A549 treated with AZD9567 at 1 μM for 4 hours (cell line): ENCODE results near the gene NCKAP5. TPM values are rescaled to one million over a fixed set of nuclear protein-coding genes. Genes with fewer than 3 reads are reported as not detected.

Experiments used
- total RNA-seq: library from RNA; stranded (reverse); fragments of 200-300 nt; extraction: Qiagen RNA extraction; gene quantifications from 5 replicates; pipeline ENCODE4 v1.2.3, GENCODE V29; 2022; ENCODE audit not compliant: insufficient read depth

NCKAP5 gene
- total RNA-seq = 0.41 to 0.87 TPM (median 0.78 TPM) in 5 replicates

DNA sequence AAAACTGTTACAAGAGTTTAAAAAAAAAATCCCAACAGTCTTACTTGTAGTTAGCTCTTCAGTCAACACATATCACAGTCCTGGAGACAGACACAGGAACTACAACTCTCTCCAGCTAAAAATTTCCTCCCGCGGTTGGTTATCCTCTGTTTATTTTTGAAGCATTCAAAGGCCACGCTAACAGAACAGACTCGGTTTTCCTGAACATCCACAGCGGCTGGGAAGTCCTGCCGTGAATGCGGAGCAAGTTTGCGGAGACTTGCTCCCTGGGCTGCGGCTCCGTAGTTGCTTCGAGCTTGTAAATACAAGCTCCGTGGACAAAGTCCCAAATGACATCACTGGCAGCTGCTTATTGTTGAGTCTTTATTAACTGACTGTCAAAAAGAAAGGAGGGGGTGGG is at the start of gene NCKAP5:
Gene NCKAP5, minus strand, starts transcription at position 292 of the 400 bp plus-strand sequence. CDS start 50,937 bp downstream, outside the sequence.

DNA sequence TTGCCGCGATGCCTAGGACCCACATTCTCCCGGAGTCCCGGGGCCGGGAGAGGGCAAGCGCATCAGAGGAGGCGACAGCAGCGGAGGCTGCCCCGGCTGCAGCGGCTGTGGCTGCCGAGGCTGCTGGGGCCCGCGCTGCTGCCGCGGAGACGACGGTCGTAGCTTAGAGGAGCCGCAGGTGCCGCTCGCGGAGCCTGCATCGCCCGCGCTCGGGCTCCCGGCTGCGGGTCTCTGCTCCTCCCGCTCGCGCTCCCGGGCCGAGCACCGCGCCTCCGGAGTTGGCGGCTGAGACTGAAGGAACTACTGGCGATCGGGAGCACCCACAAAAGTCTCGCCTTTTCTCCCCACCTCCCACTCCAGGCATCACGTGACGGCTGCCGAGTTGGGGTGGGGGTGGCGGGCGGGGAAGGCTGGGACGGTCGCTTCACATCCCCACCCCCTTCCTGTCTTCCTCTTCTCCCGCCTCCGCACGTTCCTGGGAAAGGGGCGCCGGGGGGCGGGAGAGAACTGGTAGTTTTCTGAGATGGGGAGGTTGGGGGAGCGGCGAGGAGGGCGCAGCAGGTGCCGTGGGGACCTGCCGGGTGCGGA is 898.3 kb downstream of the NCKAP5 start, which contains the start of gene LYPD1:
Gene LYPD1, minus strand, starts transcription at position 298 of the 588 bp plus-strand sequence. Its CDS starts 273 bp downstream, at position 25.

